Activated T-helper 1 cell treated with anti-CD3 and anti-CD28 coated beads, Interleukin-12 subunit alpha, Interleukin-12 subunit beta, Interleukin-2, Interleukin-4 antibody, amounts not matched to agents 30 ng/mL and 10 ng/mL and 1 ng/mL, durations not matched to agents 14 hours and 24 hours and 36 hours (primary cell): ENCODE data around the gene ZNF512B. TPM values are rescaled to one million over a fixed set of nuclear protein-coding genes. Genes with fewer than 3 reads are reported as not detected.
A peak's percentile ranks its signal among the peaks of the same experiment; 100 is the strongest.

Source experiments
- DNase-seq: peaks from one replicate; pipeline ENCODE4 v3.0.0; 2021; ENCODE audit warnings: low spot score
- H3K27ac Mint-ChIP-seq: one replicate; pipeline ENCODE4 v1.8.0; 2021; ENCODE audit warnings: mild to moderate bottlenecking, mixed read lengths
- H3K27me3 Mint-ChIP-seq: one replicate; pipeline ENCODE4 v1.8.0; 2022; ENCODE audit warnings: mild to moderate bottlenecking, moderate library complexity, mixed read lengths; ENCODE audit not compliant: insufficient read depth
- H3K36me3 Mint-ChIP-seq: one replicate; pipeline ENCODE4 v1.8.0; 2021; ENCODE audit warnings: low read depth, mixed read lengths
- H3K4me1 Mint-ChIP-seq: one replicate; pipeline ENCODE4 v1.8.0; 2021; ENCODE audit warnings: low read depth, mixed read lengths
- H3K4me3 Mint-ChIP-seq: one replicate; pipeline ENCODE4 v1.8.0; 2021; ENCODE audit warnings: mild to moderate bottlenecking, moderate library complexity, mixed read lengths
- H3K9me3 Mint-ChIP-seq: one replicate; pipeline ENCODE4 v1.8.0; 2021; ENCODE audit warnings: mixed read lengths
- intact Hi-C: fragments of 100-400 bp; cut with micrococcal nuclease; formaldehyde crosslinking; loops from one replicate; pipeline ENCODE4 v1.15.1; 2024
- total RNA-seq: library from RNA; stranded (reverse); gene quantifications from 2 replicates; pipeline ENCODE4 v1.2.3, GENCODE V29; 2022

ZNF512B gene
- total RNA-seq, 1 donor from 2014 or later = 28.3 TPM

DNA sequence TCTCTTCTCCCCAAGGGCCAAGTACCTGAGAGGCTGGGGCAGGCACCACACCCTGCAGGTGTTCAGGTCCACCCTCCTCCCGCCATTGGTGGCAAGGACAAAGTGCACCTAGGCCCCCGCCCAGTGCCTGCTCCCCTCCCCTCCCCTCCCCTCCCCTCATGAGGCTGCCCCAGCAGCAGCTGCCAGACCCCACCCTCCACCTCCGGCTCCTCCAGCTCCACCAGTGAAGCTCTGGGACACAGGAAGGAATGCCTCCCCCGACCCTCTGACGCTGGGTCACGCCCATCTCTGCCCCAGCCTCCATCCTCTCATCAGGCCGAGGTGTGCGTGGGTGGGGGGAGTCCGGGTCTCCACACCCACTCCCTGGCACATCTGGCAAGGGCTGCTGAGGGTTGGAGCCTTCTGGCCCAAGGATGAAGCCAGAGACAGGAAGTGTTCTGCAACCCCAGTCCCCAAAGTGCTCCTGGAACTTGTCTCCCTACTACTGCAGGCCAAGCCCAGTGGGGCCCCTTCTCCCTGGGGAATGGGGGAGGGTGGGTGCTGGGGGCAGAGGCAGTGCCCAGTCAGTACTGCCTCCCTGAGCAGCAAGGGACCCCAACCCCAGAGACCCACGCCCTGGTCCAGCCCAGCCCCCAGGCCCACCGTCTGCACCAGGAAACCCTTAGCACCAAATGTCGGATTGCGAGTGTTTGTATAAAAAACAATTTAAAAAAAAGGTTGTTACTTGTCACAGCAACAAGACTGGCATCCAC is 11.9 kb downstream of the ZNF512B start:
- Mint-ChIP-seq H3K9me3 (no peaks in the 10 kb centered on the region), H3K4me1 (peaks cover 19% of the 10 kb centered on the region), H3K36me3 (peaks cover 10% of the 10 kb centered on the region), H3K4me3 (peak overlapping the region; percentile 74), H3K27ac (peak overlapping the region; percentile 82), H3K27me3 (no peaks in the 10 kb centered on the region)
- no peak for DNase-seq
- intact Hi-C loops = loop anchor here (1.0 to 5.0 kb wide), 2 partner anchors 11 to 331 kb away; partner anchors contain the start of genes GMEB2 and ZNF512B

DNA sequence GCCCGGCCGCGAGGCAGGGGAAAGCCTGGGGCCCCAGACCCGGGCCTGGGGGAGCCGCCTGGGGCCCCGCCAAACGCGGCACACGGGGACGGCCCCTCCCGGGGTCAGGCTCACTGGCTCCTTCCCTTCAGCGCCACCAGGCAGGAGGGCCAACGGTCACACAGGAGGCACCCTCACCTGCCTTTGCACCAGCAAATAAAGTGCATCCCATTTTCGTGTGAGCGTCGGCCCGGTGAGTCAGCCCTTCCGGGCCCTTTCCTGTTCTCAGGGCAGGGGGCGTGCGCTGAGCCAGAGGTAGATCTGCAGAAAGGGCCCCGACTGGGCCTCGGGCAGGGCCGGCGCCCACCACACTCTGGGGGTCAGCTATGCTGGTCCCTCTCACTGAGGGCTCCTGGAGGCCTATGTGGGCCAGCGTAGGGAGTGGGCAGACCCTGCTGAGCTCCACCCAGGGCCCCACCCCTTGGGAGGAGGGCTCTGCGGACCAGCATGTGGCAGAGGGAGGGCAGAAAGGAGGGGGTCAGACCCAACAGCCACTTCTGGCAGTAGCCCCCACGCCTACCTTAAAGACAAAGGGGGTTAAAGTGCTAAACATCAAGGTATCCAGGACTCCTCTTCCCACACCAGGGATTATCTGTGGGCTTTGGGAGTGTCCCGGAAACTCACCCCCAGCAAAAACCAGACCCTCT is 12.6 kb downstream of the ZNF512B start:
- Mint-ChIP-seq H3K36me3 (peaks cover 8% of the 10 kb centered on the region), H3K27me3 (no peaks in the 10 kb centered on the region), H3K27ac (peak overlapping the region; percentile 93), H3K9me3 (no peaks in the 10 kb centered on the region), H3K4me3 (peak overlapping the region; percentile 74), H3K4me1 (peaks cover 19% of the 10 kb centered on the region)
- DNase-seq = peak; percentile 63
- intact Hi-C loops = loop anchor here (1.0 to 5.0 kb wide), 2 partner anchors 12 to 330 kb away; partner anchors contain the start of genes GMEB2 and ZNF512B

DNA sequence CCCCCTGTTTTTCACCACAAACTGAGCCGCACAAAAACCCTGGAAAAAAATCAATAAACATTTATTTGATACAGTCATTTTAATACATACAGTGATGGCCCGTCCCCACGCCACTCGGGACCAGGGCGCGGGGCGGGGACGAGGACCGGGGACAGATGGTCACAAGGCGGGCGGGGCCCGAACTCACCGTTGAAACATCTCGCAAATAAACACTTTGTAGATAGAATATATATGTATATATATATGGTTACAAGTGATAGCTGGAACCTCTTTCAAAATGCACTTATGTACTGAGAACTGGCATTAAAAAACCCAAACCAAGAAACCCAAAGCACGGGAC is 13.1 kb downstream of the ZNF512B start:
- Mint-ChIP-seq H3K4me3 (peak overlapping the region; percentile 79), H3K27me3 (no peaks in the 10 kb centered on the region), H3K9me3 (no peaks in the 10 kb centered on the region), H3K36me3 (peaks cover 7% of the 10 kb centered on the region), H3K27ac (peak overlapping the region; percentile 80), H3K4me1 (peaks cover 19% of the 10 kb centered on the region)
- intact Hi-C loops = loop anchor here (1.0 to 5.0 kb wide), 9 partner anchors 13 to 419 kb away; partner anchors contain the start of genes ARFRP1, DNAJC5, GMEB2 and PRPF6
- DNase-seq = no peak

DNA sequence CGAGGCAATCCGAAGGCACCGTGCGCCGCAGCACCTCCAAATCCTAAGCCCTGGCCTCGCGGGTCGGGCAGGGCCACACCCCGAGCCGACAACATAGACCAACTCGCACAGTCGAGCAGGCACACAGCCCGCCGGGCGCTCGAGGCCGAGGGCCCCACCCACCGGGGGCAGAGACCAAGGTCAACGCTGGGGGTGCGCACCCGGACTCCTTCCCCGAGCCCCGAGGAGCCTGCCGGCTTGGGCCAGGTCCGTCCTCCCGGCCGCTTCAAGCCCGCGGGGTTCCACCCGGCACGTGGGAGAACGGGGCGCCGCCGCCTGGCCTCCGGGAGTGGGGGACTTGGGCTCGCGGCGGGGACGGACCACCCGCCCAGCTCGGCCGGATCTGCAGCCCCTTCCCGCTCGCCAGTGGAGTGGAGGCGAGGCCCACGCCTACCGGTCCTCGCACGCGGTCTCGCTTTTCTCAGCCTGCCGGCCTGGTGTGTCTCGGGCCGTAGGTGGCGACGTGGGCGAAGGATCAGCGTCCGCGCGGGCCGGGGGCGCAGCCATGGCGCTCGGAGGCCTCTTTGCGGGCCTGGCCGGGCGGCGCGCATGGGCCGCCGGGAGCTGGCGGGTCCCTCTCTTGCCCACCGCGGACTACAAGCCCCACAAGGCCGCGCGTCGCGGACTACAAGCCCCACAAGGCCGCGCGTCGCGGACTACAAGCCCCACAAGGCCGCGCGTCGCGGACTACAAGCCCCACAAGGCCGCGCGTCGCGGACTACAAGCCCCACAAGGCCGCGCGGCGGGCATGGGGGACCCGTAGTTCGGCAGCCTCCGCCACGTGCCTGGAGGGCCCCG is 13.7 kb downstream of the ZNF512B start, which contains the start of gene UCKL1:
UCKL1 (minus strand) TSS at position 590 of the 837 bp plus-strand sequence; CDS start at position 546, 44 bp downstream.
- H3K4me3 Mint-ChIP-seq = peak within 1 kb of the TSS; percentile 84
- H3K27me3 Mint-ChIP-seq = no peaks in the 10 kb centered on the region
- peak; percentile 88 for DNase-seq
- H3K27ac Mint-ChIP-seq = peak within 1 kb of the TSS; percentile 93
- H3K9me3 Mint-ChIP-seq = no peaks in the 10 kb centered on the region
- H3K4me1 Mint-ChIP-seq = peaks cover 19% of the 10 kb centered on the region
- peaks cover 4% of the 10 kb centered on the region for H3K36me3 Mint-ChIP-seq
- intact Hi-C loops = loop anchor here (1.0 to 5.0 kb wide), 9 partner anchors 25 to 419 kb away; partner anchors contain the start of genes ARFRP1, DNAJC5, GMEB2 and PRPF6

DNA sequence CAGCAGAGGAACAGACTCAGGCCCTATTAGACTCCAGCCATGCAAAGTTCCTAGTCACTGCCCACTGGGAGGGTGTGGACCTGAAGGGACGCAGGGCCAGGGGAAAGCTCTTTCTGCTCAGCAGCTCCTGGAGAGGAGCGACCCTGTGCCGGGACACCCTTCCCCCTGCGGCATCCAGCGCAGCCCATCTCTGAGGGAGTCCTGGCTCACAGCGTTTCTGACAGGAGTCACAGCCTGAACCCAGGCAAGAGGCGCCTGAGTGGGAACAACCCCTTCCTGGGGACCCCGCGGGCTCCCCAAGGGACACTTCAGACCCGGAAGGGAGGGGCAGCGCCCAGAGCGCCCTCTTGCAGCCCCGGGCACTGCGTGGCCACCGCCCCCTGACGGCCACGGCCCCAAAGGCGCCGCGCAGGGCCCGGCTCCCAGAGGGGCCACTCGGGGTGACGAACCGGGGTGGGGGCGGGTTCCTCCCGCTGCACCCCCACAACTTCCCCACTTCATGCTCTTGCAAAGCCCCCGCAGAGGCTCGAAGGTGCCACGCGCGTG is 14.4 kb downstream of the ZNF512B start:
- Mint-ChIP-seq H3K36me3 (peaks cover 4% of the 10 kb centered on the region), H3K9me3 (no peaks in the 10 kb centered on the region), H3K27ac (no peak overlapping the region), H3K27me3 (no peaks in the 10 kb centered on the region), H3K4me3 (peak overlapping the region; percentile 84), H3K4me1 (peaks cover 19% of the 10 kb centered on the region)
- no peak for DNase-seq
- intact Hi-C loops = loop anchor here (1.0 to 5.0 kb wide), 2 partner anchors 46 to 328 kb away; partner anchors contain the start of gene GMEB2

DNA sequence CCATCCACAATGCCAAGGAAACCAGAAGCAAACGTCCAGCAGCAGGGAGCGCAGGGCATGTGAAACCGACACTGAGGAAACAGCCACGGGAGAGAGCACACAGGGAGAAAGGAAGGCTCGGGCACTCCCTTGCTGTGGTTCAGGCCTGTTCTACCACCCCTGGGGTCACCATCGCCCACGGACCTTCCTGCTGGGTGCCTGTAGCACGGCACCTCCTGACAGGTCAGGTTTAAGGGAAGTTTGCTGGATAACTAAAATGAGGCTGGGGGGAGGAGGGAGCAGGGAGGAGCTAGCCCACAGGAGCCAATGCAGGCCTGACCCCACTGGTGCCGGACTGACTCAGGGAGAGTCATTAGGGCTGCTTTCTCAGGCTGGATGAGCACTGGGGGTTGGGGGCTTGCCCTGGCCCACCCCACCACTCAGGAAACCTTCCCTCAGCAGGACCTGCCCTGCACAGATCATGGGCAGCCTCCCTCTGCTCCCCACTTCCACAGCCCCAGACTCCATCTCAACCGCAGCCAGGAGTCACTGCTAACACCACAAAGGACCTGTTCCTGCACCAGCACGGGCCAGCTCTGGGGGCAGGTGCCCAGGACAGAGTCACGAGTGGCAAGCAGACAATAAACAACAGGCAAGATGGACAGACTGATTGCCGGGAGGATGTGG is 15.8 kb downstream of the ZNF512B start:
- Mint-ChIP-seq H3K9me3 (no peaks in the 10 kb centered on the region), H3K27me3 (no peaks in the 10 kb centered on the region), H3K36me3 (peaks cover 5% of the 10 kb centered on the region), H3K4me1 (peaks cover 24% of the 10 kb centered on the region), H3K4me3 (peak overlapping the region; percentile 84), H3K27ac (peak overlapping the region; percentile 71)
- intact Hi-C loops = no loop called here
- DNase-seq = no peak

DNA sequence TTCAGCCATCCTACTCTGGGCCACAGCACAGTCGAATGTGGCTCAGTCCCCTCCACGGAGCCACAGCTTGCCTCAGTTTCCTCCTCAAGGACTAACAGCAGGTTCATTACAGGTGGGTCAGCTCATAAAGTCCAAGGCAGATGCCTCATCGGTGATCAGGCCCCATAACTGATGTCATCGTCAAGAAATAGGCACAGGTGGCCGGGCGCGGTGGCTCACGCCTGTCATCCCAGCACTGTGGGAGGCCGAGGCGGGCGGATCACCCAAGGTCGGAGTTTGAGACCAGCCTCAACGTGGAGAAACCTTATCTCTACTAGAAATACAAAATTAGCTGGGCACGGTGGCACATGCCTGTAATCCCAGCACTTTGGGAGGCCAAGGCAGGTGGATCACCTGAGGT is 17.0 kb downstream of the ZNF512B start:
- H3K4me3 Mint-ChIP-seq = no peak overlapping the region
- DNase-seq = no peak
- peaks cover 32% of the 10 kb centered on the region for H3K4me1 Mint-ChIP-seq
- H3K36me3 Mint-ChIP-seq = peaks cover 8% of the 10 kb centered on the region
- intact Hi-C loops = no loop called here
- no peaks in the 10 kb centered on the region for H3K9me3 Mint-ChIP-seq
- H3K27me3 Mint-ChIP-seq = no peaks in the 10 kb centered on the region
- no peak overlapping the region for H3K27ac Mint-ChIP-seq

DNA sequence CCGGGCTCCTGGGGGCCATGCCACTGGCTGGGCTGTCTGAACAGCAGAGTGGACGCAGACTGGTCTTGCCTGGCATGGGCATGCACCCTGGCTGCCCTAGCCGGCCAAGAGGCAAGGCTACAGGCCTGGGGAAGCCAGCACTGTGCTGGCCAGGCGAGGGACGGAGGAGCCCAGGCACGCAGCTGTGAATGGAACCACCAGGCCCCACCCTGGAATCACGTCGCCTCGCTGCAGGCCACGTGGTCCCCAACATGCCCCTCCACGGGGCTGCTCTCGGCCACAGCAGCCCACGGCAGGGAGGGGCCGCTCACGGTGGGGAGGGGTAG is 17.6 kb downstream of the ZNF512B start:
- H3K9me3 Mint-ChIP-seq = no peaks in the 10 kb centered on the region
- H3K27ac Mint-ChIP-seq = no peak overlapping the region
- H3K27me3 Mint-ChIP-seq = no peaks in the 10 kb centered on the region
- peaks cover 8% of the 10 kb centered on the region for H3K36me3 Mint-ChIP-seq
- no peak overlapping the region for H3K4me3 Mint-ChIP-seq
- no peak for DNase-seq
- intact Hi-C loops = no loop called here
- H3K4me1 Mint-ChIP-seq = peaks cover 32% of the 10 kb centered on the region

DNA sequence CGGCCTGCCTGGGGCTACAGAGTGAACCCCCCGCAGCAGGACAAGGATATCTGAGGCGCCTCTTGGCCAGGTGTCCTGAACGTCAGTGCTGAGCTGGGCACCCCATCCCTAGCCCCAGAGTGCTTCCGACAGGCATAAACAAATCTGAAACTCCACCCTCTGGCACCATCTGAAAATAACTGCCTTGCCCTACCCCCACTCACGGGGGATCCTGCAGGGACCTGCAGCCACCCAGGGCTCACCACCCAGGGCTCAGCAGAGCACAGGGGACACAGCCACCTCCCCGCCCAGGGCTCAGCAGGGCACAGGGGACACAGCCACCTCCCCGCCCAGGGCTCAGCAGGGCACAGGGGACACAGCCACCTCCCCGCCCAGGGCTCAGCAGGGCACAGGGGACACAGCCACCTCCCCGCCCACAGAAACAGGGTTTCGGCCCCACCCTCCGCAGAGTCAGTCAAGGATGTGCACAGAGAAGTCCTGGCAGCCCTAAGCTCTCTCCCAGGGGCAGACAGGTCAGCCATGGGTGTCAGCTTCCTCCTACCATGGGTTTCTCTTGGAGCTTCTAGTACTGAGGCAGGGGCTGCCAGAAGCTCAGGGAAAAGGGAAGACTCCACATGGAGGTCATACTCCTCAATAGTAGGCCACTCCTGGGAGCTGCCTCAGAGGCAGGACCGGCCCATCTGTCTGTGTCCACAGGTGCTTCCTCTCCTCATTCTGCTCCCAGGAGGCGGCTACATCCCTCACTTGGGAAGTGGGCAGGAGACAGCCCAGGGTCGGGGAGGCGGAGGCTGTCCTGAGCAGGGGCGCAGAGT is 18.1 kb downstream of the ZNF512B start:
- H3K9me3 Mint-ChIP-seq = no peaks in the 10 kb centered on the region
- H3K27ac Mint-ChIP-seq = no peak overlapping the region
- H3K36me3 Mint-ChIP-seq = peaks cover 11% of the 10 kb centered on the region
- H3K27me3 Mint-ChIP-seq = no peaks in the 10 kb centered on the region
- intact Hi-C loops = no loop called here
- DNase-seq = no peak
- peaks cover 35% of the 10 kb centered on the region for H3K4me1 Mint-ChIP-seq
- no peak overlapping the region for H3K4me3 Mint-ChIP-seq

DNA sequence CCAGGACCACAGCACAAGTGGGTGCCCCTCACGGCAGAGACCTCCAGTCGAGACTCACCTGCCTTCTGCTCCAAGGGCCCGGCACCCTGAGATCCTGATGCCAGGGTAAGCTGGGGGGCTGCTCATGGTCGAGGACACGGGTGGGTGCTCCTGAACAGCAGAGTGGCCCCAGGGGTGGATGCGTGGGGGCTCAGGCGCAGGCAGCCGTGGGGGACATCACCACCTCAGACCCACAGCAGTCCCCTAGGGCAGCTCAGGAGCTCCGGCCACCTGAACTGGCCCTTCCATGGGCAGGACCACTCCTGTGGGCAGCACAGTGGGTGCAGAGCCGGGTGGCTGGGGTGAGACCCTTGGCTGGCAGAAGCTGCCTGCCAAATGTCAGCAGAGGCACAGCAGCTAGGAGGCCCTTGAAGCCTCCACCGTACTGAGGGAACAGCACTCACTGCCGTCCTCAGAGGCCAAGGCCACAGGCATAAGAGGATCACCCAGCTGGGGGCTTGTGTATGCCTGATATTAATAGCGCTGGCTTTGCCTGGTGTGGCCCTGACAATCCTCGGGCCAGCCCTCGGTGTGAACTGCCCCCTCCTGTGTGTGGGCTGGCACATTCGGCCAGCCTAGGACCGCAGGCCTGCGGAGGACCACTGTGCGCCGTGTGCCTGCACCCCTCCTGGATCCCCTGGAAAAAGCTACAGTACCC is 18.9 kb downstream of the ZNF512B start:
- no peak overlapping the region for H3K4me3 Mint-ChIP-seq
- intact Hi-C loops = no loop called here
- H3K27ac Mint-ChIP-seq = no peak overlapping the region
- H3K27me3 Mint-ChIP-seq = no peaks in the 10 kb centered on the region
- H3K36me3 Mint-ChIP-seq = peaks cover 11% of the 10 kb centered on the region
- no peak for DNase-seq
- H3K9me3 Mint-ChIP-seq = no peaks in the 10 kb centered on the region
- H3K4me1 Mint-ChIP-seq = peaks cover 35% of the 10 kb centered on the region
